OCI-LY1 (cell line): Measurements from ENCODE around the gene CAT.

Experiments used
- EZH2 ChIP-seq: fragments of 200-600 bp; sonication (generic), shearing (Covaris generic); IDR thresholded peaks from 2 replicates; pipeline ENCODE4 v1.8.0; 2017; ENCODE audit warnings: borderline replicate concordance, mixed run types, mild to moderate bottlenecking, antibody characterized with exemption, low read length, moderate library complexity, mixed read lengths
- TF ChIP-seq, protein P1 (sequence below): fragments of 200-600 bp; sonication (generic), shearing (Covaris generic); IDR thresholded peaks from 2 replicates; pipeline ENCODE4 v1.5.1; 2017; ENCODE audit warnings: mild to moderate bottlenecking, antibody characterized with exemption, low read length, moderate library complexity, mixed read lengths

DNA sequence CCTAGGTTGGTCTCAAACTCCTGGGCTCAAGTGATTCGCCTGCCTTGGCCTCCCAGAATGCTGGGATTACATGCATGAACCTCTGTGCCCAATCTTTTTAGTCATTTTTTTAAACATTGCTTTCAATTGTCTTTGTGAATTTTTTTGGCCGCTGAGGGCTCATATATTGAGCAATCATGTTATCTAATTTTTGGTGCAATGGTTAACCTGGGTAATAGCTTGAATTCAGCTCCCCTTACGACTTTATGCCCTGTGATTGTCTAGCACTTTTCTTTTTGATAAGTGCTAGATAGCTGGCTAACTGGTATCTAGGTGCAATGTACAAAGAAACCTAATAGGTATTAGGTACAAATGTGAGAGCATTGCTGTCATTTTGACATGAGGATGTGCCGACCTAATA, 35.3 kb upstream of the CAT start:
- TF ChIP-seq, protein P1, sequence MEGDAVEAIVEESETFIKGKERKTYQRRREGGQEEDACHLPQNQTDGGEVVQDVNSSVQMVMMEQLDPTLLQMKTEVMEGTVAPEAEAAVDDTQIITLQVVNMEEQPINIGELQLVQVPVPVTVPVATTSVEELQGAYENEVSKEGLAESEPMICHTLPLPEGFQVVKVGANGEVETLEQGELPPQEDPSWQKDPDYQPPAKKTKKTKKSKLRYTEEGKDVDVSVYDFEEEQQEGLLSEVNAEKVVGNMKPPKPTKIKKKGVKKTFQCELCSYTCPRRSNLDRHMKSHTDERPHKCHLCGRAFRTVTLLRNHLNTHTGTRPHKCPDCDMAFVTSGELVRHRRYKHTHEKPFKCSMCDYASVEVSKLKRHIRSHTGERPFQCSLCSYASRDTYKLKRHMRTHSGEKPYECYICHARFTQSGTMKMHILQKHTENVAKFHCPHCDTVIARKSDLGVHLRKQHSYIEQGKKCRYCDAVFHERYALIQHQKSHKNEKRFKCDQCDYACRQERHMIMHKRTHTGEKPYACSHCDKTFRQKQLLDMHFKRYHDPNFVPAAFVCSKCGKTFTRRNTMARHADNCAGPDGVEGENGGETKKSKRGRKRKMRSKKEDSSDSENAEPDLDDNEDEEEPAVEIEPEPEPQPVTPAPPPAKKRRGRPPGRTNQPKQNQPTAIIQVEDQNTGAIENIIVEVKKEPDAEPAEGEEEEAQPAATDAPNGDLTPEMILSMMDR, result no peak
- no peak for TF ChIP-seq EZH2
